K562 (cell line): Measurements from ENCODE around the gene ZSWIM4.

Source experiments
- CBFB ChIP-seq: sonication (generic); formaldehyde crosslinking; IDR thresholded peaks from 2 replicates; pipeline ENCODE4 v1.4.0; 2020; ENCODE audit warnings: mild to moderate bottlenecking, missing genetic modification reagents
- CEBPB ChIP-seq: fragments of 450-650 bp; IDR thresholded peaks from 2 replicates; pipeline ENCODE4 v1.6.1; 2016; ENCODE audit warnings: missing genetic modification characterization, missing compliant biosample characterization
- ELF4 ChIP-seq: fragments of 450-650 bp; formaldehyde crosslinking; IDR thresholded peaks from 2 replicates; pipeline ENCODE4 v1.4.0; 2022; ENCODE audit warnings: missing genetic modification characterization
- FIP1L1 ChIP-seq: fragments of 200-400 bp; formaldehyde crosslinking; IDR thresholded peaks from 2 replicates; pipeline ENCODE4 v1.6.1; 2018; ENCODE audit warnings: mild to moderate bottlenecking, low read depth, low read length; ENCODE audit not compliant: poor library complexity, severe bottlenecking
- POLR2AphosphoS2 ChIP-seq: IDR thresholded peaks from 2 replicates; pipeline ENCODE4 v1.6.1; 2012; ENCODE audit warnings: low read length, improper control_type of control experiment
- SOX6 ChIP-seq: fragments of 450-650 bp; IDR thresholded peaks from 2 replicates; pipeline ENCODE4 v1.6.1; 2014; ENCODE audit warnings: mild to moderate bottlenecking
- UBTF ChIP-seq, 2 experiments: IDR thresholded peaks; 2 replicates each; pipeline ENCODE4 v1.6.1; 2012; ENCODE audit warnings: improper control_type of control experiment in 2 of 2, low read depth in 2 of 2, low read length in 2 of 2, borderline replicate concordance in 1 of 2
- ZNF263 ChIP-seq: sonication (generic); formaldehyde crosslinking; IDR thresholded peaks from 2 replicates; pipeline ENCODE4 v1.8.0; 2022; ENCODE audit warnings: mild to moderate bottlenecking, missing genetic modification reagents, borderline replicate concordance
- TF ChIP-seq, protein P1 (sequence below), 3 experiments: IDR thresholded peaks in 2 of 3; conservative IDR thresholded peaks in 1 of 3; 2 replicates each; pipeline ENCODE4 v1.5.1; 2011 to 2012; ENCODE audit warnings: low read length in 3 of 3, mild to moderate bottlenecking in 3 of 3, control low read depth in 2 of 3, improper control_type of control experiment in 1 of 3, inconsistent platforms in 1 of 3, low read depth in 1 of 3, mixed read lengths in 1 of 3, moderate library complexity in 1 of 3; ENCODE audit not compliant: insufficient read depth in 2 of 3
- TF ChIP-seq, protein P2 (sequence below): fragments of 450-650 bp; formaldehyde crosslinking; conservative IDR thresholded peaks from 2 replicates; pipeline ENCODE4 v1.4.0; 2022; ENCODE audit warnings: mild to moderate bottlenecking, missing genetic modification characterization

- no peak for TF ChIP-seq FIP1L1
- no peak for TF ChIP-seq ELF4
- no peak for TF ChIP-seq SOX6
- no peak for TF ChIP-seq CEBPB (tag)
- no peak for TF ChIP-seq POLR2AphosphoS2
- no peak for TF ChIP-seq ZNF263 (CRISPR knock-in tag)
- TF ChIP-seq UBTF (IDR thresholded peaks at IDR 0.05; ENCODE audit: borderline replicate concordance in 1 of 2, low read depth in 2 of 2, low read length in 2 of 2): no peak
- TF ChIP-seq, protein P1, sequence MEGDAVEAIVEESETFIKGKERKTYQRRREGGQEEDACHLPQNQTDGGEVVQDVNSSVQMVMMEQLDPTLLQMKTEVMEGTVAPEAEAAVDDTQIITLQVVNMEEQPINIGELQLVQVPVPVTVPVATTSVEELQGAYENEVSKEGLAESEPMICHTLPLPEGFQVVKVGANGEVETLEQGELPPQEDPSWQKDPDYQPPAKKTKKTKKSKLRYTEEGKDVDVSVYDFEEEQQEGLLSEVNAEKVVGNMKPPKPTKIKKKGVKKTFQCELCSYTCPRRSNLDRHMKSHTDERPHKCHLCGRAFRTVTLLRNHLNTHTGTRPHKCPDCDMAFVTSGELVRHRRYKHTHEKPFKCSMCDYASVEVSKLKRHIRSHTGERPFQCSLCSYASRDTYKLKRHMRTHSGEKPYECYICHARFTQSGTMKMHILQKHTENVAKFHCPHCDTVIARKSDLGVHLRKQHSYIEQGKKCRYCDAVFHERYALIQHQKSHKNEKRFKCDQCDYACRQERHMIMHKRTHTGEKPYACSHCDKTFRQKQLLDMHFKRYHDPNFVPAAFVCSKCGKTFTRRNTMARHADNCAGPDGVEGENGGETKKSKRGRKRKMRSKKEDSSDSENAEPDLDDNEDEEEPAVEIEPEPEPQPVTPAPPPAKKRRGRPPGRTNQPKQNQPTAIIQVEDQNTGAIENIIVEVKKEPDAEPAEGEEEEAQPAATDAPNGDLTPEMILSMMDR (IDR thresholded peaks at IDR 0.05 in 2 of 3, conservative IDR thresholded peaks at IDR 0.05 in 1 of 3; ENCODE audit: insufficient read depth in 2 of 3, low read depth in 1 of 3, low read length in 3 of 3): no peak
- TF ChIP-seq, protein P2, sequence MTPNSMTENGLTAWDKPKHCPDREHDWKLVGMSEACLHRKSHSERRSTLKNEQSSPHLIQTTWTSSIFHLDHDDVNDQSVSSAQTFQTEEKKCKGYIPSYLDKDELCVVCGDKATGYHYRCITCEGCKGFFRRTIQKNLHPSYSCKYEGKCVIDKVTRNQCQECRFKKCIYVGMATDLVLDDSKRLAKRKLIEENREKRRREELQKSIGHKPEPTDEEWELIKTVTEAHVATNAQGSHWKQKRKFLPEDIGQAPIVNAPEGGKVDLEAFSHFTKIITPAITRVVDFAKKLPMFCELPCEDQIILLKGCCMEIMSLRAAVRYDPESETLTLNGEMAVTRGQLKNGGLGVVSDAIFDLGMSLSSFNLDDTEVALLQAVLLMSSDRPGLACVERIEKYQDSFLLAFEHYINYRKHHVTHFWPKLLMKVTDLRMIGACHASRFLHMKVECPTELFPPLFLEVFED (CRISPR knock-in tag): no peak
- no peak for TF ChIP-seq CBFB (CRISPR knock-in tag)
Measured at GRCh38 chr19:13868663-13869062, 73.4 kb downstream of the ZSWIM4 start.
